K562 treated with DMSO at 1 percent for 24 hours (cell line): ENCODE data around the gene ST7. TPM values are rescaled to one million over a fixed set of nuclear protein-coding genes. Genes with fewer than 3 reads are reported as not detected.

Experiments
- total RNA-seq: library from RNA; unstranded; fragments of 300-600 nt; gene quantifications from 2 replicates; pipeline ENCODE4 v1.2.3, GENCODE V29; 2022; ENCODE audit warnings: low read depth; ENCODE audit not compliant: insufficient read depth

The ST7 gene
- 33.0 and 40.8 TPM in 2 replicates for total RNA-seq

GRCh38 chr7:116953372-116953905 lies at the start of gene ST7:
Gene ST7 (plus strand): TSS chr7:116953501. CDS start chr7:116953541, 40 bp downstream.

Other genes starting within 250 kb of the ST7 start
- gene CAPZA2, start 90.9 kb upstream of the ST7 start, total RNA-seq: 48.4 and 54.4 TPM in 2 replicates